CD4-positive, alpha-beta T cell (primary cell): Measurements from ENCODE around the gene GRID1. TPM values are rescaled to one million over a fixed set of nuclear protein-coding genes. Genes with fewer than 3 reads are reported as not detected.

ENCODE experiments used
- ATAC-seq: fragments of 200-7000 bp; cut with Tn5 transposase; one replicate; pipeline ENCODE4 v1.10.0; 2022; ENCODE audit warnings: mild to moderate bottlenecking; ENCODE audit not compliant: poor library complexity
- CTCF ChIA-PET: fragments of 350-600 bp; sonication (Branson Sonifier 250); formaldehyde crosslinking; loops from one replicate; lab custom pipeline; 2021; ENCODE audit warnings: antibody characterized with exemption, inconsistent platforms; lab: Charles Lee
- POLR2A ChIA-PET: fragments of 350-600 bp; sonication (Branson Sonifier 250); formaldehyde crosslinking; loops from one replicate; lab custom pipeline; 2021; ENCODE audit warnings: antibody characterized with exemption, inconsistent platforms; lab: Charles Lee
- DNase-seq, 14 experiments: peaks; one replicate each; pipeline ENCODE4 v3.0.0-alpha.2; 2013 to 2020; ENCODE audit warnings: mixed read lengths in 2 of 14
- H3K27ac ChIP-seq, 2 donors: one replicate each; pipeline versions ENCODE4 v1.5.1 to v1.7.0; 2013; ENCODE audit warnings: low read length in 2 of 2, low read depth in 1 of 2, mild to moderate bottlenecking in 1 of 2
- H3K27me3 ChIP-seq, 2 experiments: 1 replicate in 1 of 2; 2 replicates in 1 of 2; pipeline versions ENCODE4 v1.6.1 to v1.7.0; 2013; ENCODE audit warnings: low read length in 2 of 2, control low read depth in 1 of 2, mild to moderate bottlenecking in 1 of 2, moderate library complexity in 1 of 2; ENCODE audit not compliant: insufficient read depth in 2 of 2, control insufficient read depth in 1 of 2
- H3K36me3 ChIP-seq: one replicate; pipeline ENCODE4 v1.6.1; 2013; ENCODE audit warnings: low read length, control low read depth; ENCODE audit not compliant: insufficient read depth
- H3K4me1 ChIP-seq: one replicate; pipeline ENCODE4 v1.6.1; 2013; ENCODE audit warnings: low read length, control low read depth; ENCODE audit not compliant: insufficient read depth
- H3K4me3 ChIP-seq: one replicate; pipeline ENCODE4 v1.5.1; 2013; ENCODE audit warnings: mild to moderate bottlenecking, low read length, moderate library complexity
- H3K9me3 ChIP-seq, 2 experiments: 1 replicate in 1 of 2; 2 replicates in 1 of 2; pipeline versions ENCODE4 v1.6.1 to v1.7.0; 2013; ENCODE audit warnings: low read length in 2 of 2, mild to moderate bottlenecking in 2 of 2, control low read depth in 1 of 2, moderate library complexity in 1 of 2; ENCODE audit not compliant: control insufficient read depth in 1 of 2, insufficient read depth in 1 of 2
- H3K27ac Mint-ChIP-seq: one replicate; pipeline ENCODE4 v1.8.0; 2020; ENCODE audit warnings: mixed read lengths
- H3K27me3 Mint-ChIP-seq: one replicate; pipeline ENCODE4 v1.8.0; 2021; ENCODE audit warnings: mixed read lengths
- H3K36me3 Mint-ChIP-seq: one replicate; pipeline ENCODE4 v1.8.0; 2021; ENCODE audit warnings: low read depth, mixed read lengths
- H3K4me1 Mint-ChIP-seq: one replicate; pipeline ENCODE4 v1.8.0; 2021; ENCODE audit warnings: low read depth, mixed read lengths
- H3K4me3 Mint-ChIP-seq: one replicate; pipeline ENCODE4 v1.8.0; 2020; ENCODE audit warnings: mild to moderate bottlenecking, mixed read lengths
- H3K9me3 Mint-ChIP-seq: one replicate; pipeline ENCODE4 v1.8.0; 2020; ENCODE audit warnings: mixed read lengths
- CTCF ChIP-seq: fragments of 200-600 bp; IDR thresholded peaks from one replicate; pipeline ENCODE4 v1.8.0; 2022; ENCODE audit warnings: antibody characterized with exemption, mild to moderate bottlenecking
- intact Hi-C, 2 experiments: fragments of 100-400 bp; cut with DNase I in 1 of 2; cut with micrococcal nuclease in 1 of 2; formaldehyde crosslinking; loops; one replicate each; pipeline versions ENCODE4 v1.15.1 to v1.9.0; 2023 to 2025; cut with DNase I, micrococcal nuclease
- total RNA-seq, 174 experiments: library from RNA in 2 of 174; stranded (reverse) in 2 of 174; gene quantifications; one replicate each; pipeline ENCODE4 v1.2.3 and lab custom pipeline; 2021 to 2026

GRID1 gene
- total RNA-seq, 2 experiments from 2014 or later, result not detected

DNA sequence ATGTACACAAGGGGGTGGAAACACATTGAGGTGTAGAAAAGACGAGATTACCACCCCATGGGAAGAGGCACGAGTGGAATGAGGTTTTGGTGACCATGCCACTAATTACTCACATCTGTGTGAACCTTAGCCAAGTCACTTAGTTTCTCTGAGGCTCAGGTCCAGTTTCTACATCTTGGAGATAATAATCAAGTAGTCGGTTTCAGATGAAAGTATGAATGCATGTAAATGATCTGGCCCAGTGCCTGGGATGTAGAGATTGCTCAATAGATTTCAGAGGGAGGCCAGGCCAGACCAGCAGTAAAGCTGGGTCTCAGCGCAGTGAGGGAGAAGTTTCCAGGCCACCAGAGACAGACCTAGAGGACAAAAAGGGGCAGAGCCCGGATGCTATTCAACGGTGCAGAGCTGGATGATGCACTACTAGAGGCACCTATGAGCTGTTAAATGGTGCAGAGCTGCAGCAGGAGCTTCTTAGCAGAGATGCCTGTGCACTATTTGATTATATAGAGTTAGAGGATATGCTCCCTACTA, 725.1 kb downstream of the GRID1 start:
- POLR2A ChIA-PET, result interaction anchor here (0.6 kb wide), 1 partner anchor 119 kb away, joined by 3 read pairs; no protein-coding TSS in a partner anchor
- H3K9me3 Mint-ChIP-seq, result no peaks in the 10 kb centered on the region

GRCh38 chr10:85638797-85639196, 727.8 kb downstream of the GRID1 start:
- no peak overlapping the region for H3K27ac Mint-ChIP-seq
- H3K9me3 Mint-ChIP-seq, result no peaks in the 10 kb centered on the region
- no peak overlapping the region for H3K4me3 ChIP-seq
- CTCF ChIA-PET, result no interaction called here
- no peaks in the 10 kb centered on the region for H3K36me3 Mint-ChIP-seq
- H3K9me3 ChIP-seq, result no peaks in the 10 kb centered on the region
- no peak for TF ChIP-seq CTCF
- H3K27me3 Mint-ChIP-seq, result no peaks in the 10 kb centered on the region
- POLR2A ChIA-PET, result no interaction called here
- no peak overlapping the region for H3K4me3 Mint-ChIP-seq
- H3K27ac ChIP-seq, result no peak overlapping the region
- DNase-seq, result no peak
- no peaks in the 10 kb centered on the region for H3K27me3 ChIP-seq
- no peaks in the 10 kb centered on the region for H3K4me1 ChIP-seq
- intact Hi-C loops, result no loop called here
- H3K4me1 Mint-ChIP-seq, result peaks cover 14% of the 10 kb centered on the region
- no peak for ATAC-seq
- no peaks in the 10 kb centered on the region for H3K36me3 ChIP-seq

More for the DNA sequence above, 725.1 kb downstream of the GRID1 start:
- Histone ChIP-seq H3K27ac (no peak overlapping the region), H3K4me3 (no peak overlapping the region), H3K9me3 (no peaks in the 10 kb centered on the region), H3K36me3 (no peaks in the 10 kb centered on the region), H3K4me1 (no peaks in the 10 kb centered on the region), H3K27me3 (no peaks in the 10 kb centered on the region)
- ATAC-seq (no peak), DNase-seq (no peak)
- CTCF ChIA-PET, result no interaction called here
- H3K27me3 Mint-ChIP-seq, result no peaks in the 10 kb centered on the region
- H3K4me1 Mint-ChIP-seq, result no peaks in the 10 kb centered on the region
- H3K36me3 Mint-ChIP-seq, result no peaks in the 10 kb centered on the region
- TF ChIP-seq CTCF, result no peak
- intact Hi-C loops, result no loop called here
- no peak overlapping the region for H3K27ac Mint-ChIP-seq
- no peak overlapping the region for H3K4me3 Mint-ChIP-seq

DNA sequence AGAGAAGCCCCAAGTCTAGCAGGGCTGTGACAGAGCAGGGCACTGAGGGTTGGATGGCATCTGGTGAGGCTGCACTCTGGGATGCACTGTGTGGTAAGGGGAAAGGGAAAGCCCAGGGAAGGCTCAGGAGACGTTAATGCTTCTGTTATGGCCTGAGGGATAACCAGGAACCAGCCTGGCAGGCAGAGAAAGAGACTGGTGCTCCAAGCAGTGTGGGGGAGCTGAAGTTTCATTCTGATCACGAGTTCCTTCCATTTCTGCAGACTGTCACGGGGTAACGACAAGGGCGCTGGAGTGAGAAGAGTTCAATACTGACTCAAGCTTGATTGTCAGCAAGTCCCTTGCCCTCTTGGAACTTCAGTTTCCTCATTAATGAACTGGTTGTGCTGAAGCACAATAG, 730.9 kb downstream of the GRID1 start:
- no peaks in the 10 kb centered on the region for H3K36me3 Mint-ChIP-seq
- no peaks in the 10 kb centered on the region for H3K9me3 ChIP-seq
- H3K27me3 ChIP-seq, result no peaks in the 10 kb centered on the region
- CTCF ChIA-PET, result no interaction called here
- no peaks in the 10 kb centered on the region for H3K36me3 ChIP-seq
- H3K4me3 Mint-ChIP-seq, result no peak overlapping the region
- H3K27ac ChIP-seq, result no peak overlapping the region
- peaks cover 19% of the 10 kb centered on the region for H3K4me1 Mint-ChIP-seq
- no peak for DNase-seq
- no peak for TF ChIP-seq CTCF
- H3K27ac Mint-ChIP-seq, result no peak overlapping the region
- intact Hi-C loops, result no loop called here
- POLR2A ChIA-PET, result no interaction called here
- H3K9me3 Mint-ChIP-seq, result no peaks in the 10 kb centered on the region
- ATAC-seq, result no peak
- no peaks in the 10 kb centered on the region for H3K27me3 Mint-ChIP-seq
- H3K4me1 ChIP-seq, result no peaks in the 10 kb centered on the region
- no peak overlapping the region for H3K4me3 ChIP-seq
